C4-2B (cell line): ENCODE results near the gene TOR1AIP2.
"Not testable (repeated sequence)": the region's sequence is repeated elsewhere in the genome, so short reads cannot be mapped to it uniquely, and the experiment has no call there.

Experiments used
- H3K27ac ChIP-seq: fragments of 450-650 bp; 2 replicates; pipeline ENCODE4 v1.5.1; 2017
- CTCF ChIP-seq: fragments of 450-650 bp; conservative IDR thresholded peaks from 2 replicates; pipeline ENCODE4 v1.5.1; 2017; ENCODE audit warnings: mild to moderate bottlenecking
- ZFX ChIP-seq: fragments of 450-650 bp; IDR thresholded peaks from 2 replicates; pipeline ENCODE4 v1.6.1; 2017

TOR1AIP2 gene

DNA sequence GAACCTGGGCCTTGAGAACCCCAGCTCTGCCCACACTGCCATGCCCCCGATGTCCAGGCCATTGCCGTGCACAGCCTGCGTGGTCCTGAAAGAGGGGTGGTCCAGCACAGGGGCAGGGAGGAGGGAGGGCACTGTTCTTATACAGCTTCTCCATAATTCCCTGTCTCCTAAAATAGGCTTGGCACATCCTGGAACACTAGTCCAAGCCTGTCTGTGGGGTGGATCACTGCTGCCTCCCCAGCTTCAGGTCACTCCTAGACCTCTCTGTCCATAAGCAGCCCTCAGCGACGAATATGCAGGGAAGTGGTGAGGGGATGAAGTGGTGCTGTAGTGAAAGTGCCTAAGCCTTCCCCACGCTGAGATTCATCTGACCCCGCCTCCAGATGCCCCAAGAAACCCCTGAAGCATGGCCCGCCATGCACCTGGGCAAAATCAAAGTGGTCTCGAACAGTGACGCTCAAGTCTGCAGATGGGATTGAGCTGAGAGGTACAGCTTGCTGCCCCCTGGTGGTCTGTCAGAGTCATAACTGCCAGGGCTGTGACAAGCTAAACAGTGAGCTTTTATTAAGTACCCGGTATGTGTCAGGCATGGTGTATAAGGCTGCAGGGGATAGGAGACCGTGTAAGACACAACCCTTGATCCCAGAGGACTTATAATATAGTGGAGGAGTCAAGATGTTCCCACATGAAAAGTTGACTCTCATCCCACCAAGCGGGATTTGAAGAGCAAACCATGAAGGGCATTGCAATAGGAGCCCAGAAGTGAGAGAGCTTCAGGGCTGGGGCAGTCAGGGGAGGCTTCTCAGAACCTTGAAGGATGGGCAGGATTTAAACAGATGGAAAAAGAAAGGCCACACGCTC, 67.9 kb downstream of the TOR1AIP2 start:
- H3K27ac ChIP-seq = no peak overlapping the region
- peak; percentile 94 for TF ChIP-seq CTCF
- no peak for TF ChIP-seq ZFX

DNA sequence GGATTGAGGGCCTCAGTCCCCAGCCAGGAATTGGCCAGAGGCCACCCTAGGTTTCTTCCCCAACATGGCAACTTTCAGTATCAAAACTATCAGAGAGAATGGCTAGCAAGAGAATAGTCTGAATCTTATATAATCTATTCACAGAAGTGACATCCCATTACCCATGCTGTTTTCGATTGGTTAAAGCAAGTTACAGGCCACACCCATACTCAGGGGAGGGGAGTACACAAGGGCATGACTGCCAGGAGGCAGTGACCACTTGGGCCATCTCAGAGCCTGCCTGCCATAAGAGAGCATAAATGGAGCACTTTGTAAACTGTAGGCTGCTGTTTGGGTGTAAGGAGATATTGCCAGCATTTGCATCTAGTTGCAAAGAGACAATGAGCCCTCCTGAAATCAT, 69.1 kb downstream of the TOR1AIP2 start:
- no peak overlapping the region for H3K27ac ChIP-seq
- TF ChIP-seq ZFX = no peak
- TF ChIP-seq CTCF = no peak

GRCh38 chr1:179807691-179808485, 69.7 kb downstream of the TOR1AIP2 start:
- no peak for TF ChIP-seq CTCF
- TF ChIP-seq ZFX = no peak
- no peak overlapping the region for H3K27ac ChIP-seq

GRCh38 chr1:179807291-179807690, 70.3 kb downstream of the TOR1AIP2 start:
- H3K27ac ChIP-seq = no peak overlapping the region
- TF ChIP-seq ZFX (no peak), CTCF (no peak)

DNA sequence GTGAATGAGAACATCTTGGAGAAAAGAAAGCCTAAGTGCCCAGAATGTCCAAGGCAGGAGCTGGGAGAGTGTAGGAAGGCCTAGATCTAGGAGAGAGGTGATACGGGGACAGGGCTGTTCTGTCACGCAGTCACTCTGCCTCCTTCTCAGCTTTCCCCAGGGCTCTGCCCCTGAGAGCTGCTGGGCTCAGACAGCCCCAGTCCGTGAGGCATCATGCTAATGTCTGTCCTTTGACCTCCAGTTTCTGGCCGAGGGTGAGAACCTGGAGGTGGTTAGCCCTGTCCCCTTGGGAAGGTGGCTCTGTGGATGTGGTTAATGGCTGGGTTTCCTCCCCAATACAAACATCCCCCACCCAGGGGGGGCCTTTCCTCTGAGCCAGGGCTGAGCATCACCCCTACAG, 71.3 kb downstream of the TOR1AIP2 start:
- no peak overlapping the region for H3K27ac ChIP-seq
- TF ChIP-seq ZFX (no peak), CTCF (no peak)

DNA sequence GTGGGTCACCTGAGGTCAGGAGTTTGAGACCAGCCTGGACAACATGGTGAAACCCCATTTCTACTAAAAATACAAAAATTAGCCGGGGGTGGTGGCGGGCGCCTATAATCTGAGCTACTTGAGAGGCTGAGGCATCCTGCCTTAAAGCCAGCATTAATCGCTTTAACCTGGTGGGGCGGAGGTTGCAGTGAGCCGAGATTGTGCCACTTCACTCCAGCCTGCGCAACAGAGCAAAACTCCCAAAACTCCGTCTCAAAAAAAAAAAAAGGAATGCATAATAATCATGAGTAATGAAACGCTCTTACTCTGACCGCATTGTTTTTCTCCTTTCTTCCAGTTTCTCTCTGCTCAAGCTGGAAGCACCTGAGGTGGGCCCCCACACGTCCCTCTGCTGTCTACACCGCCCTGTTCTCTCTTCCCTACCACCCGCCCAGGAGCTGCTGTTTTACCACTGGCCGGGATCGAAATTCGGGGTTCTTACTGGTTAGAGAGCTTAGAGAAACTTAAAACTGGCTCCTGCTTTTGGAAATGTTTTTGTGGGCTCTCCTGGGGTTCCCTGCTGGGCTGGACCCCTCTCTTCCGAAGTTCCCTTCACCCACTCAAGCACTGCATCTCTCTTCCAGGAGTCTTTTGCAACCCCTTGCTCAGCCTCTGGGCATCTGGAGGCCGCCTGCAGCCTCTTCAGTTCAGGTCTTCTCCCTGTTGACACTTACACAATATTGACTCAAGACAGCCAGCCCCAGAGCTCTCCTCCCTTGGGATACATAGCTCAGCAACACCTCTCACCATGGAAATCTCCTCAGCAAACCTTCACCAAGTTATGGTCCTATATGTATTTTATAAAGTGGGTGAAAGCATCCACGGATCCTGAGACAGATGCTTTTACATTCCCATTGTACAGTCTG, 72.1 kb downstream of the TOR1AIP2 start:
- no peak overlapping the region for H3K27ac ChIP-seq
- TF ChIP-seq CTCF = no peak
- no peak for TF ChIP-seq ZFX

DNA sequence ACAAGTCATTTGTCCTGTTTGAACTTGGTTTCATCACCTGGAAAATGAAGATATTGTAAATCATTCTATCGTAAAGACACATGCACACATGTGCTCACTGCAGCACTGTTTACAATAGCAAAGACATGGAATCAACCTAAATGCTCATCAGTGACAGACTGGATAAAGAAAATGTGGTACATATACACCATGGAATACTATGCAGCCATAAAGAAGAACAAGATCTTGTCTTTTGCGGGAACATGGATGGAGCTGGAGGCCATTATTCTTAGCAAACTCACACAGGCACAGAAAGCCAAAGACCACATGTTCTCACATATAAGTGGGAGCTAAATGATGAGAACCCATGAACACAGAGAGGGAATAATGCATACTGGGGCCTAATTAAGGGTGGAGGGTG, 73.2 kb downstream of the TOR1AIP2 start:
- not testable (repeated sequence) for H3K27ac ChIP-seq
